Stimulated activated naive CD8-positive, alpha-beta T cell treated with anti-CD3 and anti-CD28 coated beads, Interleukin-15, amount 100 ng/mL, for 72 hours (primary cell): Measurements from ENCODE around the gene GPS1.
"Not testable (repeated sequence)": the region's sequence is repeated elsewhere in the genome, so short reads cannot be mapped to it uniquely, and the experiment has no call there.

Source experiments
- ATAC-seq: fragments of 150-1000 bp; cut with Tn5 transposase; 2 replicates; pipeline ENCODE4 v1.10.0; 2021; ENCODE audit warnings: mild to moderate bottlenecking, moderate library complexity
- DNase-seq, 2 donors: peaks; one replicate each; pipeline ENCODE4 v3.0.0; 2021 to 2022
- H3K27ac Mint-ChIP-seq, 2 donors: one replicate each; pipeline ENCODE4 v1.8.0; 2022; ENCODE audit warnings: mild to moderate bottlenecking in 2 of 2, mixed read lengths in 2 of 2, moderate library complexity in 2 of 2
- H3K27me3 Mint-ChIP-seq: one replicate; pipeline ENCODE4 v1.8.0; 2022; ENCODE audit warnings: mixed read lengths
- H3K4me1 Mint-ChIP-seq: one replicate; pipeline ENCODE4 v1.8.0; 2022; ENCODE audit warnings: mild to moderate bottlenecking, mixed read lengths
- H3K4me3 Mint-ChIP-seq, 2 donors: one replicate each; pipeline ENCODE4 v1.8.0; 2022; ENCODE audit warnings: mild to moderate bottlenecking in 2 of 2, mixed read lengths in 2 of 2, moderate library complexity in 1 of 2
- H3K9me3 Mint-ChIP-seq, 2 donors: one replicate each; pipeline ENCODE4 v1.8.0; 2022; ENCODE audit warnings: mixed read lengths in 2 of 2

GPS1 gene

GRCh38 chr17:82031303-82031884, 20.3 kb upstream of the GPS1 start, which contains the start of gene RAC3:
RAC3 (plus strand) TSS chr17:82031678; CDS start chr17:82031762, 84 bp downstream.
- Mint-ChIP-seq H3K9me3 (no peaks in the 10 kb centered on the region), H3K4me3 (peak within 1 kb of the TSS; percentile 92 to 97), H3K27me3 (no peaks in the 10 kb centered on the region), H3K4me1 (peaks cover 35% of the 10 kb centered on the region), H3K27ac (peak within 1 kb of the TSS in 1 of 2 donors; percentile 25)
- no peak for DNase-seq
- peak; percentile 36 for ATAC-seq

- DNase-seq: peak; percentile 45 to 51
- Mint-ChIP-seq H3K4me3 (peak overlapping the region; percentile 37 to 57), H3K27me3 (no peaks in the 10 kb centered on the region), H3K4me1 (peaks cover 37% of the 10 kb centered on the region), H3K27ac (no peak overlapping the region), H3K9me3 (no peaks in the 10 kb centered on the region)
- peak; percentile 42 for ATAC-seq
These were observed 19.6 kb upstream of the GPS1 start for GRCh38 chr17:82031885-82032627.

- Mint-ChIP-seq H3K4me3 (peak overlapping the region in 1 of 2 donors; percentile 57), H3K9me3 (no peaks in the 10 kb centered on the region), H3K27ac (no peak overlapping the region), H3K27me3 (no peaks in the 10 kb centered on the region), H3K4me1 (peaks cover 38% of the 10 kb centered on the region)
- no peak for ATAC-seq
- DNase-seq: no peak
These were observed 18.2 kb upstream of the GPS1 start for GRCh38 chr17:82033359-82034085.

GRCh38 chr17:82034371-82035011, 17.2 kb upstream of the GPS1 start:
- Mint-ChIP-seq H3K27ac (no peak overlapping the region), H3K9me3 (no peaks in the 10 kb centered on the region), H3K4me3 (no peak overlapping the region), H3K4me1 (peaks cover 43% of the 10 kb centered on the region), H3K27me3 (no peaks in the 10 kb centered on the region)
- ATAC-seq (no peak), DNase-seq (no peak)

- Mint-ChIP-seq H3K27me3 (no peaks in the 10 kb centered on the region), H3K9me3 (no peaks in the 10 kb centered on the region), H3K4me1 (peaks cover 36% of the 10 kb centered on the region), H3K4me3 (no peak overlapping the region), H3K27ac (no peak overlapping the region)
- no peak for DNase-seq
- ATAC-seq: no peak
These were observed 16.2 kb upstream of the GPS1 start for GRCh38 chr17:82035488-82035887.

GRCh38 chr17:82035956-82036633, 15.6 kb upstream of the GPS1 start:
- DNase-seq (no peak), ATAC-seq (no peak)
- Mint-ChIP-seq H3K27me3 (no peaks in the 10 kb centered on the region), H3K27ac (no peak overlapping the region), H3K4me3 (peak overlapping the region; percentile 87 to 92), H3K9me3 (no peaks in the 10 kb centered on the region), H3K4me1 (peaks cover 33% of the 10 kb centered on the region)

GRCh38 chr17:82036634-82037091, 15.0 kb upstream of the GPS1 start:
- Mint-ChIP-seq H3K4me3 (peak overlapping the region; percentile 87 to 92), H3K9me3 (no peaks in the 10 kb centered on the region), H3K27me3 (no peaks in the 10 kb centered on the region), H3K4me1 (peaks cover 33% of the 10 kb centered on the region), H3K27ac (no peak overlapping the region)
- ATAC-seq: no peak
- no peak for DNase-seq

GRCh38 chr17:82037092-82037888, 14.4 kb upstream of the GPS1 start, which contains the start of gene DCXR:
DCXR (minus strand) TSS chr17:82037697; CDS start chr17:82037682, 15 bp downstream.
- Mint-ChIP-seq H3K4me1 (peaks cover 33% of the 10 kb centered on the region), H3K27me3 (no peaks in the 10 kb centered on the region), H3K9me3 (no peaks in the 10 kb centered on the region), H3K27ac (peak within 1 kb of the TSS; percentile 78 to 79), H3K4me3 (peak within 1 kb of the TSS; percentile 87 to 92)
- peak; percentile 97 to 98 for DNase-seq
- ATAC-seq: peak; percentile 95

- H3K4me3 Mint-ChIP-seq: peak overlapping the region; percentile 87 to 92
- H3K4me1 Mint-ChIP-seq: peaks cover 33% of the 10 kb centered on the region
- no peaks in the 10 kb centered on the region for H3K27me3 Mint-ChIP-seq
- no peak for ATAC-seq
- H3K9me3 Mint-ChIP-seq: no peaks in the 10 kb centered on the region
- no peak for DNase-seq
- H3K27ac Mint-ChIP-seq: peak overlapping the region; percentile 24 to 78
These were observed 13.9 kb upstream of the GPS1 start for GRCh38 chr17:82037889-82038195.

GRCh38 chr17:82038796-82039409, 12.8 kb upstream of the GPS1 start:
- not testable (repeated sequence) for H3K27ac Mint-ChIP-seq, H3K27me3 Mint-ChIP-seq, H3K9me3 Mint-ChIP-seq, ATAC-seq, DNase-seq
- Mint-ChIP-seq H3K4me1 (peaks cover 33% of the 10 kb centered on the region), H3K4me3 (peak overlapping the region; percentile 24 to 36)

- Mint-ChIP-seq H3K9me3 (no peaks in the 10 kb centered on the region), H3K27me3 (no peaks in the 10 kb centered on the region), H3K27ac (no peak overlapping the region), H3K4me1 (peaks cover 33% of the 10 kb centered on the region), H3K4me3 (no peak overlapping the region)
- ATAC-seq (no peak), DNase-seq (no peak)
These were observed 11.9 kb upstream of the GPS1 start for GRCh38 chr17:82039695-82040299.

GRCh38 chr17:82041144-82041814, 10.4 kb upstream of the GPS1 start:
- Mint-ChIP-seq H3K9me3 (no peaks in the 10 kb centered on the region), H3K4me3 (no peak overlapping the region), H3K4me1 (peaks cover 23% of the 10 kb centered on the region), H3K27ac (no peak overlapping the region), H3K27me3 (no peaks in the 10 kb centered on the region)
- DNase-seq (no peak), ATAC-seq (no peak)

GRCh38 chr17:82042649-82043048, 9.0 kb upstream of the GPS1 start:
- DNase-seq (no peak), ATAC-seq (peak; percentile 40)
- no peak overlapping the region for H3K4me3 Mint-ChIP-seq
- H3K27ac Mint-ChIP-seq: no peak overlapping the region
- peaks cover 16% of the 10 kb centered on the region for H3K4me1 Mint-ChIP-seq
- H3K27me3 Mint-ChIP-seq: no peaks in the 10 kb centered on the region
- no peaks in the 10 kb centered on the region for H3K9me3 Mint-ChIP-seq
